Measurements from ENCODE around the gene GAL3ST1. TPM values are rescaled to one million over a fixed set of nuclear protein-coding genes. Genes with fewer than 3 reads are reported as not detected.
"Not testable (repeated sequence)": the region's sequence is repeated elsewhere in the genome, so short reads cannot be mapped to it uniquely, and the experiment has no call there.

Gene GAL3ST1
- total RNA-seq, 1 experiment from 2014 or later, result not detected

- no peak for DNase-seq (ENCODE audit: low spot score)
Observed at GRCh38 chr22:30564761-30565119, 9.7 kb downstream of the GAL3ST1 start.

DNA sequence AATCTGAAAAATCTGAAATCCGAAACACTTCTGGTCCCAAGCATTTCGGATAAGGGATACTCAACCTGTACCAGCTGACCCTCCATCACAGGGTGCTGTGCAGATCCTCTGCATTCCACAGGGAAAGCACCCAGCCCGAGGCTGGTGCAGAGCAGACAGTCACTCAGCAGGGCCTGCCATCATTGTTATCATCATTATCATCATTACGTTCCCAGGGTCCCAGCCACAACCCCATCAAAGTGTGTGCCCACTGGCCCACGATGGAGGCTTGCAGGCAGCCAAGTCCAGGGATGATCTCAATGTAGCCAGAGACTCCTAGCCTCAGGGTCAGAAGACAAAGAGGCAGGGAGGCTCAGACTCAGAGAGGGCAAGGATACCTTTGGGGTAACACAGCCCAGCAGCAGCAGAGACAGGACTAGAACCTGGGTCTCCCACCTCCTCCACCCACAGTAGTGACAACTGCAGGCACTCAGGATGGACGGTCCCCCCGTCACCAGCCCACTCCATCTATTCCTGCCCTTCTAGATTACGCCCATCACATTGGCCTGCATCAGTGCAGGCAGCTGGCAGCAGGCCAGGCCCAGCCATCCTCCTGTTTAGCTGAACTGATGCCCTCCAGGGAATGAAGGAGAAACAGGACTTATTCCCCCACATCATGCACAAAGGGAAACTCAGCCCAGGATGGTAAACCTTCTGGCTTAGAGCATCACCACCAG is 10.3 kb downstream of the GAL3ST1 start:
- DNase-seq (ENCODE audit: low spot score), result no peak

GRCh38 chr22:30562366-30562765 is 12.1 kb downstream of the GAL3ST1 start:
- peak; percentile 51 for DNase-seq (ENCODE audit: low spot score)

GRCh38 chr22:30561402-30562189 is 12.9 kb downstream of the GAL3ST1 start:
- DNase-seq (ENCODE audit: low spot score), result no peak

DNA sequence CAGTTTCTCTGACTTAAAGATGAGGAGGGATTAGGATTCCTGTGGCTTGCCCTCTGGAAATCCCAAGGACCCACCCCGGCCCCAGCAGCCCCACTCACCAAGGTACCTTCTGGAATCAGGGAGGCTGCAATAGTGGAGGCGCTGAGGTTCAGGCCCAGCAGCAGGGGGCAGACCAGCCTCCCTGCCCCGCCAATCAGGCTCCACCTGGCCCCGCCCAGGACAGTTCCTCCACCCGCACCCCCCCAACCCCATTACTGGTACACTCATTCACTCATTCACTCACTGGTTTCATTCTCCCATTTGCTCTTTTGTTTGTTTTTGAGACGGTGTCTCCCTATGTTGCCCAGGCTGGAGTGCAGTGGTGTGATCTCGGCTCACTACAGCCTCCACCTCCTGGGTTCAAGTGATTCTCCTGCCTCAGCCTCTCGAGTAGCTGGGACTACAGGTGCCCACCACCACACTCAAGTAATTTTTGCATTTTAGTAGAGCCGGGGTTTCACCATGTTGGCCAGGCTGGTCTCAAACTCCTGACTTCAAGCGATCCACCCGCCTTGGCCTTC is 13.7 kb downstream of the GAL3ST1 start:
- DNase-seq (ENCODE audit: low spot score), result not testable (repeated sequence)

- no peak for DNase-seq (ENCODE audit: low spot score)
Observed at GRCh38 chr22:30559889-30560288, 14.6 kb downstream of the GAL3ST1 start.

DNA sequence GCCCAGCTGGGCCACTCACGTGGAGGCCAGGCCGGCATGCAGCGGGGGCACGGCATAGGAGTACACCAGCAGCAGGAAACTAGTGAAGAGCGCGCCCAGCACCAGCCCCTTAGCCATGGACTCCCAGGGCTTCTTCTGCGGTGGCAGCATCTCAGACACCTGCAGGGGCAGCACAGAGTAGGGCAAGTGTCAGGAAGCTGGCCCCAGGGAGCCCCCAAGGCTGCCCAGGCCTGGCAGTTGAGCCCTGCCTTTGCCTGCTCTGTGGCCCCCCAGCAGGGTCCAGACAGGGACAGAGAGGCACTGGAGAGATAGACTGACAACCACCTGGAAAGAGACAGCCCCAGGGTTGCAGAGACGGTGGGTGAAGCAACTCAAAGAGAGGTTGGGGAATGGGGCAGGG is 17.2 kb downstream of the GAL3ST1 start:
- no peak for DNase-seq (ENCODE audit: low spot score)

GRCh38 chr22:30556388-30556787 is 18.1 kb downstream of the GAL3ST1 start:
- DNase-seq (ENCODE audit: low spot score), result no peak

DNA sequence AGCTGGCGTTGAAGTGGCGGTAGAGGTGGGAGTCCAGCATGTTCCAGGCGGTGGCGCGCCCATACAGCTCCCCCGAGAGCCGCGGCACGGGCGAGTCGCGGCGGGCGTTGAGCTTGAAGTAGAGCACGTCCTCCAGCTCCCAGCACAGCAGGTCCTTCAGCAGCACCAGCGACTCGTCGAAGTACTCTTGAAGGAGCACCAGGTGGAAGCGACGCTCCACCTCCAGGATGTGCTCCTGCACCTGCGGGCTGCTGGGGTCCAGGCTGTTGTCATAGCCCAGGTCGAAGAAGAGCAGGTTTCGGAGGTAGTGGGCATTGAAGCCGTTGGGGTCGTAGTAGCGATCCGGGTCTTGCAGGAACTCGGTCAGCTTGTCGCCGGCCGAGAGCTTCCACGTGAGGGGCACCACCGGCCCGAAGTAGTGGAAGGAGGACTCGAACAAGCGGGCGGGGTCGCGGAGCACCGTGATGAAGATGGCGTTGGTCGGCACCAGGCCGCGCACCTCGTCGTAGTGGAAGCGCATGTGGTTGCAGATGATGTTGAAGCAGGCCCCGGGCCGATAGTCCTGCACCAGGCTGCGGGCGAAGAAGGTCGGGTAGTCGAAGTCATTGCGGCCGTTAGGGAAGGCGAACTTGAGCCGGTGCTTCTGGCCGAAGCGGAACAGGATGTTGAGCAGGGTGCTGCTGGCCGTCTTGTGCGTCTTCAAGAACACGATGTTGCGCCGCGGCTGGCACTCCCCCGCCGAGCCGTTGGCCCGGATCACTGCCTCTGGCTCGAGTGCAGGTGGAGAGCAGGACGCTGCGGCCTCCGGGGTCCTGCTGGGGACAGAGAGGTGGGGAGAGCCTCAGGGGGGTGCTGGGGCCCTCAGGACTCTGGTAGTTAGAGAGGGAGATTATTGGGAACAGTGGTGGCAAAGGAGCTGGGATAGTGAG is 18.9 kb downstream of the GAL3ST1 start:
- DNase-seq (ENCODE audit: low spot score), result no peak

GRCh38 chr22:30553971-30554370 is 20.5 kb downstream of the GAL3ST1 start:
- DNase-seq (ENCODE audit: low spot score), result no peak

- DNase-seq (ENCODE audit: low spot score), result no peak
Observed at GRCh38 chr22:30552719-30553118, 21.7 kb downstream of the GAL3ST1 start.

DNA sequence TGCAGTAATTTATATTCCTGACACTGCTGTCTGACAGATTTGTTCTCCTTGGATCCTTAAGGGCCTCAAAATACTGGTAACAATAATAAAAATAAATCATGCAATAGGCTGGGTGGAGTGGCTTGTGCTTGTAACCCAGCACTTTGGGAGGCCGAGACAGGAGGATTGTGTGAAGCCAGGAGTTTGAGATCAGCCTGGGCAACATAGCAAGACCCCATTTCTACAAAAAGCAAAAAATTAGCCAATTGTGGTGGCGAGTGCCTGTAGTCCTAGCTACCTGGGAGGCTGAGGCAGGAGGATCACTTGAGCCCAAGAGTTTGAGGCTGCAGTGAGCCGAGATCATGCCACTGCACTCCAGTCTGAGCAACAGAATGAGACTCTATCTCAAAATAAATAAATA is 22.7 kb downstream of the GAL3ST1 start:
- DNase-seq (ENCODE audit: low spot score), result not testable (repeated sequence)

GRCh38 chr22:30547188-30547587 is 27.3 kb downstream of the GAL3ST1 start:
- no peak for DNase-seq (ENCODE audit: low spot score)

DNA sequence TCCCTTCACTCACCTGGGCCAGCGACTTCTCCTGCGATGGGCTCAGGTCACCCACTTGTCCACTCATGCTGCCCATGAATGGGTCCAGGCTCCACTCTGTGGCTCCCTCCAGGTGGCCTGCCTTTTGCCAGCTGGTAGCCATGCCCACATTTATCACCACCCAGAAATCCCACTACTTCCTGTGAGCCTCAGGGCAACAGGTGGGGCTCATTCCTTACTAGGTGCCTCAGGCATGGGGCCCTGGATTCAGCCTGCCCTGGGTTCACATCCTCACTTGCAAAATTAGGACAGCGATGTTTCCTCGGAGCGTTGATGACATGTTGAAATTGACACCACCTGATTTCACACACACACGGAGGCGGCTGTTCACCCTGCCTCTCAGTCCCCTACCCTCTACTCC is 27.8 kb downstream of the GAL3ST1 start, which contains the start of gene SEC14L6:
SEC14L6 (minus strand) TSS at position 126 of the 400 bp plus-strand sequence; CDS start at position 67, 59 bp downstream.
- DNase-seq (ENCODE audit: low spot score), result no peak

DNA sequence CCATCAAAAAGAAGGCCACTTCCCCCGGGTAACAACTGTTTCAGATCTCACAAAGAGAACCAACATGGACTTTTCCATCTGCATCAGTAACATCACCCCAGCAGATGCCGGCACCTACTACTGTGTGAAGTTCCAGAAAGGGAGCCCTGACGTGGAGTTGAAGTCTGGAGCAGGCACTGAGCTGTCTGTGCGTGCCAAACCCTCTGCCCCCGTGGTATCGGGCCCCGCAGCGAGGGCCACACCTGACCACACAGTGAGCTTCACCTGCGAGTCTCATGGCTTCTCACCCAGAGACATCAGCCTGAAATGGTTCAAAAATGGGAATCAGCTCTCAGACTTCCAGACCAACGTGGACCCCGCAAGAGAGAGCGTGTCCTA is 31.7 kb downstream of the GAL3ST1 start:
- DNase-seq (ENCODE audit: low spot score), result no peak

- DNase-seq (ENCODE audit: low spot score), result no peak
Observed at GRCh38 chr22:30541961-30542810, 32.3 kb downstream of the GAL3ST1 start.

DNA sequence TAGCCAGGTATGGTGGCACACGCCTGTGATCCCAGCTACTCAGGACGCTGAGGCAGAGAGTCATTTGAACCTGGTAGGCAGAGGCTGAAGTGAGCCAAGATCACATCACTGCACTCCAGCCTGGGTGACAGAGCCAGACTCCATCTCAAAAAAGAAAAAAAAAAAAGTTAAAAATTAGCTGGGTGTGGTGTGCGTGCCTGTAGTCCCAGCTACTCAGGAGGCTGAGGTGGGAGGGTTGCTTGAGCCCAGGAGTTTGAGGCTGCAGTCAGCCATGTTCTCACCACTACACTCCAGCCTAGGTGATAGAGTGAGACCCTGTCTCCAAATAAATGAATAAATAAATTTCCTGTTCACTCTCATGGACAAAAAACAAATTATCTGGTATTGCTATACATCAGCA is 33.0 kb downstream of the GAL3ST1 start:
- DNase-seq (ENCODE audit: low spot score), result not testable (repeated sequence)

GRCh38 chr22:30539368-30539767 is 35.1 kb downstream of the GAL3ST1 start:
- DNase-seq (ENCODE audit: low spot score), result no peak

DNA sequence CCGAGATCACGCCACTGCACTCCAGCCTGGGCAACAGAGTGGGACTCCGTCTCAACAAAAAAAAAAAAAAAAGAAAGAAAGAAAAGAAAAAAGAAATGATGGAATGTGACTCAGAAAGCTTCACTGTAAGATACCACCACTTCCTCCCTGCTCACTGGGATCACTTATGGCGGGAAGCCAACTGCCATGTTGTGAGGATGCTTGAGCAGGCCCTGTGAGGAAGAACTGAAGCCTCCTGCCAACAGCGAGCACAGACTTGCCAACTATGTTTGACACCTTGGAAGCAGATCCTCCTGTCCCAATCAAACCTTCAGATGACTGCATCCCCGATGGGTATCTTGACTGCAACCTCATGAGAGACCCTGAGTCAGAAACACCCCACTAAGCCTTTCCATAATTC is 36.2 kb downstream of the GAL3ST1 start:
- peak; percentile 25 for DNase-seq (ENCODE audit: low spot score)

- no peak for DNase-seq (ENCODE audit: low spot score)
Observed at GRCh38 chr22:30537083-30537731, 37.3 kb downstream of the GAL3ST1 start.

Measured in A172 (cell line).